IMR-90 (cell line): Measurements from ENCODE around the gene DDX42. TPM values are rescaled to one million over a fixed set of nuclear protein-coding genes. Genes with fewer than 3 reads are reported as not detected.

Source experiments
- ATAC-seq: fragments of 200-7000 bp; cut with Tn5 transposase; 2 replicates; pipeline ENCODE4 v1.9.1; 2020; ENCODE audit warnings: low read depth, mild to moderate bottlenecking, moderate library complexity
- BruUV-seq: library from RNA; stranded (reverse); fragments of 400-500 nt; replicated peaks from 2 replicates; lab custom pipeline; 2021; lab: Mats Ljungman, UMichigan
- CTCF ChIA-PET: fragments of 300-600 bp; formaldehyde crosslinking; extraction: SDS; loops from one replicate; lab custom pipeline; 2021; ENCODE audit warnings: antibody characterized with exemption; lab: Yijun Ruan, JAX
- POLR2A ChIA-PET: fragments of 300-600 bp; sonication (Branson Sonifier 250); formaldehyde crosslinking; loops from one replicate; lab custom pipeline; 2022; ENCODE audit warnings: antibody characterized with exemption; ENCODE audit not compliant: unreplicated experiment; lab: Charles Lee
- DNase-seq: peaks from one replicate; pipeline ENCODE4 v3.0.0; 2013
- H2AFZ ChIP-seq: replicated peaks from 2 replicates; pipeline ENCODE3; 2013; ENCODE audit warnings: low read length, mild to moderate bottlenecking; ENCODE audit not compliant: poor library complexity
- H2AK5ac ChIP-seq: 2 replicates; pipeline ENCODE4 v1.6.1; 2013; ENCODE audit warnings: low read depth, low read length, inconsistent platforms
- H2AK9ac ChIP-seq: replicated peaks from 2 replicates; pipeline ENCODE3; 2013; ENCODE audit warnings: mild to moderate bottlenecking, low read depth, low read length, moderate library complexity; ENCODE audit not compliant: poor library complexity
- H2BK120ac ChIP-seq: 2 replicates; pipeline ENCODE4 v1.6.1; 2013; ENCODE audit warnings: low read depth, low read length, inconsistent platforms
- H2BK15ac ChIP-seq: 3 replicates; pipeline ENCODE4 v1.6.1; 2013; ENCODE audit warnings: low read depth, low read length, inconsistent platforms
- H2BK20ac ChIP-seq: 2 replicates; pipeline ENCODE4 v1.6.1; 2013; ENCODE audit warnings: low read depth, mild to moderate bottlenecking, inconsistent platforms, low read length, moderate library complexity
- H2BK5ac ChIP-seq: 2 replicates; pipeline ENCODE4 v1.6.1; 2013; ENCODE audit warnings: mild to moderate bottlenecking, low read depth, low read length, inconsistent platforms; ENCODE audit not compliant: poor library complexity, severe bottlenecking
- H3K14ac ChIP-seq: replicated peaks from 2 replicates; pipeline ENCODE4 v1.6.1; 2013; ENCODE audit warnings: low read depth, low read length, inconsistent platforms
- H3K18ac ChIP-seq: 2 replicates; pipeline ENCODE4 v1.6.1; 2013; ENCODE audit warnings: low read depth, low read length, control low read depth
- H3K23ac ChIP-seq: 2 replicates; pipeline ENCODE4 v1.6.1; 2013; ENCODE audit warnings: low read depth, low read length, inconsistent platforms
- H3K27ac ChIP-seq: 2 replicates; pipeline ENCODE4 v1.5.1; 2013; ENCODE audit warnings: mild to moderate bottlenecking, control low read depth, low read length; ENCODE audit not compliant: insufficient read depth
- H3K27me3 ChIP-seq: 2 replicates; pipeline ENCODE4 v1.6.1; 2013; ENCODE audit warnings: low read length; ENCODE audit not compliant: control insufficient read depth, insufficient read depth
- H3K36me3 ChIP-seq: 2 replicates; pipeline ENCODE4 v1.6.1; 2013; ENCODE audit warnings: low read length, mixed read lengths; ENCODE audit not compliant: control insufficient read depth, insufficient read depth
- H3K4ac ChIP-seq: 2 replicates; pipeline ENCODE4 v1.6.1; 2013; ENCODE audit warnings: low read depth, low read length, inconsistent platforms
- H3K4me1 ChIP-seq: 2 replicates; pipeline ENCODE4 v1.6.1; 2013; ENCODE audit warnings: low read length, mixed read lengths; ENCODE audit not compliant: control insufficient read depth, insufficient read depth
- H3K4me2 ChIP-seq: 2 replicates; pipeline ENCODE4 v1.6.1; 2013; ENCODE audit warnings: low read depth, mild to moderate bottlenecking, control low read depth, low read length, moderate library complexity
- H3K4me3 ChIP-seq: 2 replicates; pipeline ENCODE4 v1.5.1; 2013; ENCODE audit warnings: low read depth, mild to moderate bottlenecking, control low read depth, low read length, moderate library complexity; ENCODE audit not compliant: insufficient read depth
- H3K56ac ChIP-seq: 2 replicates; pipeline ENCODE4 v1.6.1; 2013; ENCODE audit warnings: low read length, inconsistent platforms; ENCODE audit not compliant: insufficient read depth; ENCODE audit errors: extremely low read depth
- H3K79me1 ChIP-seq, 2 experiments: 2 replicates each; pipeline ENCODE4 v1.6.1; 2013; ENCODE audit warnings: low read length in 2 of 2, inconsistent platforms in 1 of 2, low read depth in 1 of 2
- H3K9ac ChIP-seq: 2 replicates; pipeline ENCODE4 v1.6.1; 2013; ENCODE audit warnings: low read depth, low read length, control low read depth
- H3K9me1 ChIP-seq: 2 replicates; pipeline ENCODE4 v1.6.1; 2013; ENCODE audit warnings: low read length, inconsistent platforms; ENCODE audit not compliant: insufficient read depth
- H3K9me3 ChIP-seq: 2 replicates; pipeline ENCODE4 v1.6.1; 2013; ENCODE audit warnings: low read length; ENCODE audit not compliant: control insufficient read depth, insufficient read depth
- H4K20me1 ChIP-seq: 2 replicates; pipeline ENCODE4 v1.6.1; 2013; ENCODE audit warnings: low read length, inconsistent platforms; ENCODE audit not compliant: insufficient read depth
- H4K5ac ChIP-seq: 2 replicates; pipeline ENCODE4 v1.6.1; 2013; ENCODE audit warnings: mild to moderate bottlenecking, low read depth, low read length, control low read depth
- H4K8ac ChIP-seq, 2 experiments: 2 replicates each; pipeline ENCODE4 v1.6.1; 2013; ENCODE audit warnings: low read depth in 2 of 2, low read length in 2 of 2, control low read depth in 1 of 2, inconsistent platforms in 1 of 2
- H4K91ac ChIP-seq: 2 replicates; pipeline ENCODE4 v1.6.1; 2013; ENCODE audit warnings: low read depth, low read length, inconsistent platforms; ENCODE audit not compliant: insufficient read depth
- CEBPB ChIP-seq: IDR thresholded peaks from 2 replicates; pipeline ENCODE4 v1.6.1; 2012; ENCODE audit warnings: low read depth, low read length, improper control_type of control experiment
- ELK1 ChIP-seq: fragments of 150-350 bp; IDR thresholded peaks from 2 replicates; pipeline ENCODE4 v1.6.1; 2016; ENCODE audit warnings: low read depth, mild to moderate bottlenecking, low read length, moderate library complexity, borderline replicate concordance
- MAFK ChIP-seq: IDR thresholded peaks from 2 replicates; pipeline ENCODE4 v1.6.1; 2012; ENCODE audit warnings: low read depth, low read length, improper control_type of control experiment
- WGBS, 2 experiments: methylation state at CpG; one replicate each; pipeline versions ENCODE4 v1.1.5 to v1.1.7; 2013; ENCODE audit warnings: missing lambda C conversion rate in 2 of 2; ENCODE audit not compliant: insufficient read length in 1 of 2; ENCODE audit errors: extremely low coverage in 2 of 2; 5-methylcytosine and 5-hydroxymethylcytosine counted together
- dilution Hi-C: fragments of 300-500 bp; cut with HindIII; formaldehyde crosslinking; loops from one replicate; pipeline ENCODE4 v1.14.3; 2018; ENCODE audit warnings: low sequenced_read_pairs; ENCODE audit not compliant: unreplicated experiment
- in situ Hi-C: fragments of 300-500 bp; cut with MboI; formaldehyde crosslinking; loops from 3 replicates; pipeline ENCODE4 v1.14.3; 2019; ENCODE audit warnings: low sequenced_read_pairs, inconsistent platforms, mixed read lengths
- intact Hi-C: fragments of 100-400 bp; cut with micrococcal nuclease; formaldehyde crosslinking; loops from 2 replicates; pipeline ENCODE4 v1.10.0; 2022
- polyA plus RNA-seq, 3 experiments: library from polyadenylated mRNA; depleted of rRNA; stranded (reverse); fragments of >200 nt; gene quantifications; 2 replicates each; pipeline ENCODE4 v1.2.3, GENCODE V29; 2012; ENCODE audit warnings: low replicate concordance in 1 of 3
- total RNA-seq: library from RNA; depleted of rRNA; stranded (reverse); fragments of >200 nt; gene quantifications from 2 replicates; pipeline ENCODE4 v1.2.3, GENCODE V29; 2012

The DDX42 gene
- total and polyA plus RNA-seq, 2 of the 4 experiments (the other 2 are of a cell fraction), result 75.8 to 91.5 TPM

GRCh38 chr17:63850401-63850800, 76.4 kb downstream of the DDX42 start (continued):
- no peak for TF ChIP-seq ELK1
- no peak for TF ChIP-seq CEBPB

GRCh38 chr17:63853260-63853659, 79.3 kb downstream of the DDX42 start:
- no peak overlapping the region for H3K56ac ChIP-seq
- H3K9me1 ChIP-seq, result no peaks in the 10 kb centered on the region
- H3K27me3 ChIP-seq, result peaks cover 21% of the 10 kb centered on the region
- no CpG with 5 or more reads among the region's 2 CpGs for WGBS, 2 experiments
- H3K27ac ChIP-seq, result no peak overlapping the region
- in situ Hi-C loops (no loop called here), dilution Hi-C loops (no loop called here), intact Hi-C loops (no loop called here)
- H3K14ac ChIP-seq, result no peak overlapping the region
- BruUV-seq, result no TSS peak
- DNase-seq (no peak), ATAC-seq (no peak)
- H2BK120ac ChIP-seq, result no peak overlapping the region
- H2BK20ac ChIP-seq, result no peak overlapping the region
- H3K9me3 ChIP-seq, result 0 out of 2 replicates have a peak, but pooled peaks cover 1% of the 10 kb centered on the region
- no peak overlapping the region for H3K23ac ChIP-seq
- H3K4ac ChIP-seq, result no peak overlapping the region
- no peaks in the 10 kb centered on the region for H4K20me1 ChIP-seq
- no peak overlapping the region for H2AK9ac ChIP-seq
- H3K18ac ChIP-seq, result no peak overlapping the region
- ChIA-PET POLR2A (no interaction called here), CTCF (no interaction called here)
- H2BK15ac ChIP-seq, result no peak overlapping the region
- H2BK5ac ChIP-seq, result no peak overlapping the region
- no peak overlapping the region for H4K8ac ChIP-seq
- H4K5ac ChIP-seq, result no peak overlapping the region
- H4K91ac ChIP-seq, result no peak overlapping the region
- no peaks in the 10 kb centered on the region for H3K36me3 ChIP-seq
- no peak overlapping the region for H3K9ac ChIP-seq
- TF ChIP-seq MAFK, result no peak
- no peak overlapping the region for H3K4me3 ChIP-seq
- H2AK5ac ChIP-seq, result no peak overlapping the region
- H3K4me2 ChIP-seq, result no peak overlapping the region
- H3K79me1 ChIP-seq, result no peaks in the 10 kb centered on the region
- H3K4me1 ChIP-seq, result no peaks in the 10 kb centered on the region
- H2AFZ ChIP-seq, result no peak overlapping the region
